ENCODE measurements around the gene MYH16.

DNA sequence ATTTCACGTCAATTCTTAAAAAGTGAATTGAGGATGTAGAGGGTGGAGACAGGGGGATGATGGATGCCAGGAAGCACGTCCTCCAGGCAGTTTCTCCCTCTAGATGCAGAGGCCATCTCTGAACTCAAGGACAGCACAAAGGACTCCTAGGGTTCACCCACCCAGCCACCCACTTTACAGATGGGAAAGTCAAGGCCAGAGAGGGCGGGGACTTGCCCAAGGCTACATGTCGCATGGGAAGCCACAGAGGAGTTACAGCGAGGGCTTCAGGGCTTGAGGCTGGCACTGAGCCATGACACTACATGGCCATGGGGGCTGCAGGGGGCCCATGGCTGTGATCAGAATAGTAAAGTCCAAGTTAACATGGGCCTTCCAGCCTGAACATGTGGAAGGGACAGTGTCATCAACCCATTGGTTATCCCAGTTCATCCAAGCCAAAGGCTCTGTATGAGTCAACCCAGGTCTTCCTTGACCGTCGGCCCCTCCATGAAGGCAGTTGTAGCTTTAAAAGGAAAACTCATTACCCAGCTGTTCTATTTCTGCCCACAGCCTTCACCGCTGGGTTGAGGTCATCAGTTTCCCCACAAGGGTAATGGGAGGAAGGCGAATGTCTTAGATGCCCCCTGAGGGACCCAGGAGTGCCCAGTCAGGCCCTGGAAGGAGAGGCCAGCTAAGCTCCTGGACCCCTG, 40.4 kb upstream of the MYH16 start:
- no peak for TF ChIP-seq POLR2AphosphoS5 (IDR thresholded peaks at IDR 0.05)
- TF ChIP-seq, protein P1, sequence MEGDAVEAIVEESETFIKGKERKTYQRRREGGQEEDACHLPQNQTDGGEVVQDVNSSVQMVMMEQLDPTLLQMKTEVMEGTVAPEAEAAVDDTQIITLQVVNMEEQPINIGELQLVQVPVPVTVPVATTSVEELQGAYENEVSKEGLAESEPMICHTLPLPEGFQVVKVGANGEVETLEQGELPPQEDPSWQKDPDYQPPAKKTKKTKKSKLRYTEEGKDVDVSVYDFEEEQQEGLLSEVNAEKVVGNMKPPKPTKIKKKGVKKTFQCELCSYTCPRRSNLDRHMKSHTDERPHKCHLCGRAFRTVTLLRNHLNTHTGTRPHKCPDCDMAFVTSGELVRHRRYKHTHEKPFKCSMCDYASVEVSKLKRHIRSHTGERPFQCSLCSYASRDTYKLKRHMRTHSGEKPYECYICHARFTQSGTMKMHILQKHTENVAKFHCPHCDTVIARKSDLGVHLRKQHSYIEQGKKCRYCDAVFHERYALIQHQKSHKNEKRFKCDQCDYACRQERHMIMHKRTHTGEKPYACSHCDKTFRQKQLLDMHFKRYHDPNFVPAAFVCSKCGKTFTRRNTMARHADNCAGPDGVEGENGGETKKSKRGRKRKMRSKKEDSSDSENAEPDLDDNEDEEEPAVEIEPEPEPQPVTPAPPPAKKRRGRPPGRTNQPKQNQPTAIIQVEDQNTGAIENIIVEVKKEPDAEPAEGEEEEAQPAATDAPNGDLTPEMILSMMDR (IDR thresholded peaks at IDR 0.05) = no peak
- TF ChIP-seq EP300 (IDR thresholded peaks at IDR 0.05) = no peak
